Caco-2 (cell line): ENCODE results near the gene UBL3. TPM values are rescaled to one million over a fixed set of nuclear protein-coding genes. Genes with fewer than 3 reads are reported as not detected.

Source experiments
- BruUV-seq: library from RNA; stranded (reverse); fragments of 400-500 nt; replicated peaks from 2 replicates; lab custom pipeline; 2021; lab: Mats Ljungman, UMichigan
- CTCF ChIA-PET: fragments of 300-600 bp; sonication (Branson Sonifier 250); formaldehyde crosslinking; loops from one replicate; lab custom pipeline; 2022; ENCODE audit warnings: antibody characterized with exemption; lab: Charles Lee
- POLR2A ChIA-PET: fragments of 300-600 bp; sonication (Branson Sonifier 250); formaldehyde crosslinking; loops from one replicate; lab custom pipeline; 2022; ENCODE audit warnings: antibody characterized with exemption; lab: Charles Lee
- DNase-seq, 2 experiments: peaks; one replicate each; pipeline versions ENCODE4 v3.0.0 to v3.0.0-alpha.2; 2020 to 2022
- H3K27me3 ChIP-seq: replicated peaks from 2 replicates; pipeline ENCODE4 v1.6.0; 2011; ENCODE audit warnings: low read length; ENCODE audit not compliant: control insufficient read depth, insufficient read depth
- H3K36me3 ChIP-seq: 2 replicates; pipeline ENCODE4 v1.5.1; 2011; ENCODE audit warnings: low read length; ENCODE audit not compliant: control insufficient read depth, insufficient read depth
- H3K4me1 ChIP-seq: fragments of 250-450 bp; sonication (Bioruptor Pico); 2 replicates; pipeline ENCODE4 v1.5.1; 2020; ENCODE audit warnings: mild to moderate bottlenecking
- H3K4me3 ChIP-seq: 2 replicates; pipeline ENCODE4 v1.5.1; 2011; ENCODE audit warnings: low read depth, mild to moderate bottlenecking, control low read depth, low read length
- H3K9me3 ChIP-seq: fragments of 250-450 bp; sonication (Bioruptor Pico); 2 replicates; pipeline ENCODE4 v1.5.1; 2020; ENCODE audit warnings: mild to moderate bottlenecking, moderate library complexity
- H3K27ac Mint-ChIP-seq: one replicate; pipeline ENCODE4 v1.8.0; 2022; ENCODE audit warnings: mixed read lengths; ENCODE audit not compliant: unreplicated experiment
- H3K27me3 Mint-ChIP-seq: one replicate; pipeline ENCODE4 v1.8.0; 2022; ENCODE audit warnings: mixed read lengths; ENCODE audit not compliant: insufficient read depth, unreplicated experiment
- H3K36me3 Mint-ChIP-seq: one replicate; pipeline ENCODE4 v1.8.0; 2022; ENCODE audit warnings: mild to moderate bottlenecking, mixed read lengths; ENCODE audit not compliant: insufficient read depth, unreplicated experiment
- H3K4me1 Mint-ChIP-seq: one replicate; pipeline ENCODE4 v1.8.0; 2022; ENCODE audit warnings: low read depth, mixed read lengths; ENCODE audit not compliant: unreplicated experiment
- H3K4me3 Mint-ChIP-seq: one replicate; pipeline ENCODE4 v1.8.0; 2022; ENCODE audit warnings: mild to moderate bottlenecking, moderate library complexity, mixed read lengths; ENCODE audit not compliant: unreplicated experiment
- H3K9me3 Mint-ChIP-seq: one replicate; pipeline ENCODE4 v1.8.0; 2022; ENCODE audit warnings: mixed read lengths; ENCODE audit not compliant: unreplicated experiment
- CTCF ChIP-seq, 2 experiments: fragments of 200-600 bp in 1 of 2; IDR thresholded peaks; 1 replicate in 1 of 2; 2 replicates in 1 of 2; pipeline versions ENCODE4 v1.5.1 to v1.8.0; 2011 to 2022; ENCODE audit warnings: antibody characterized with exemption in 1 of 2, control low read depth in 1 of 2, inconsistent platforms in 1 of 2, low read depth in 1 of 2, low read length in 1 of 2, mild to moderate bottlenecking in 1 of 2, moderate library complexity in 1 of 2; ENCODE audit not compliant: insufficient read depth in 1 of 2, severe bottlenecking in 1 of 2, unreplicated experiment in 1 of 2
- intact Hi-C: fragments of 100-400 bp; cut with micrococcal nuclease; formaldehyde crosslinking; loops from one replicate; pipeline ENCODE4 v1.10.0; 2022; ENCODE audit not compliant: unreplicated experiment
- total RNA-seq: library from RNA; stranded (reverse); gene quantifications from 2 replicates; pipeline ENCODE4 v1.2.3, GENCODE V29; 2022

Gene UBL3
- total RNA-seq, 1 experiment from 2014 or later: 37.5 TPM

- no TSS peak for BruUV-seq
- POLR2A ChIA-PET: no interaction called here
Observed at GRCh38 chr13:29847501-29847983, 2.9 kb downstream of the UBL3 start.

GRCh38 chr13:29846475-29847256 is 3.8 kb downstream of the UBL3 start:
- Histone ChIP-seq H3K9me3 (no peaks in the 10 kb centered on the region), H3K36me3 (no peaks in the 10 kb centered on the region), H3K4me1 (peaks cover 48% of the 10 kb centered on the region), H3K27me3 (no peaks in the 10 kb centered on the region), H3K4me3 (peak overlapping the region; percentile 33)
- no peak for TF ChIP-seq CTCF (IDR thresholded peaks at IDR 0.05; ENCODE audit: insufficient read depth in 1 of 2, low read depth in 1 of 2, low read length in 1 of 2, severe bottlenecking in 1 of 2, unreplicated experiment in 1 of 2)
- Mint-ChIP-seq H3K4me3 (peak overlapping the region; percentile 92), H3K4me1 (peaks cover 41% of the 10 kb centered on the region), H3K27me3 (no peaks in the 10 kb centered on the region), H3K27ac (peak overlapping the region; percentile 96), H3K36me3 (peaks cover 13% of the 10 kb centered on the region), H3K9me3 (no peaks in the 10 kb centered on the region)
- POLR2A ChIA-PET: no interaction called here
- BruUV-seq: no TSS peak
- intact Hi-C loops: no loop called here
- DNase-seq: no peak
- CTCF ChIA-PET: interaction anchor here (0.6 to 4.9 kb wide), 5 partner anchors 44 to 338 kb away, joined by 3 to 39 read pairs (median 6); no protein-coding TSS in a partner anchor

More at GRCh38 chr13:29847501-29847983, 2.9 kb downstream of the UBL3 start:
- Histone ChIP-seq H3K4me3 (peak overlapping the region; percentile 33), H3K4me1 (peaks cover 43% of the 10 kb centered on the region), H3K27me3 (no peaks in the 10 kb centered on the region), H3K36me3 (no peaks in the 10 kb centered on the region), H3K9me3 (no peaks in the 10 kb centered on the region)
- Mint-ChIP-seq H3K4me3 (peak overlapping the region; percentile 92), H3K4me1 (peaks cover 38% of the 10 kb centered on the region), H3K27ac (peak overlapping the region; percentile 96), H3K9me3 (no peaks in the 10 kb centered on the region), H3K36me3 (peaks cover 13% of the 10 kb centered on the region), H3K27me3 (no peaks in the 10 kb centered on the region)
- intact Hi-C loops: no loop called here
- no peak for TF ChIP-seq CTCF (IDR thresholded peaks at IDR 0.05; ENCODE audit: insufficient read depth in 1 of 2, low read depth in 1 of 2, low read length in 1 of 2, severe bottlenecking in 1 of 2, unreplicated experiment in 1 of 2)
- CTCF ChIA-PET: interaction anchor here (0.5 to 4.9 kb wide), 6 partner anchors 43 to 339 kb away, joined by 3 to 39 read pairs (median 5); no protein-coding TSS in a partner anchor
- DNase-seq: peak; percentile 31 to 53

GRCh38 chr13:29845440-29846056 is 4.9 kb downstream of the UBL3 start:
- no TSS peak for BruUV-seq
- peaks cover 51% of the 10 kb centered on the region for H3K4me1 ChIP-seq
- H3K9me3 ChIP-seq: no peaks in the 10 kb centered on the region
- peak; percentile 19 to 26 for TF ChIP-seq CTCF (IDR thresholded peaks at IDR 0.05; ENCODE audit: insufficient read depth in 1 of 2, low read depth in 1 of 2, low read length in 1 of 2, severe bottlenecking in 1 of 2, unreplicated experiment in 1 of 2)
- Mint-ChIP-seq H3K4me3 (peak overlapping the region; percentile 4), H3K36me3 (peaks cover 11% of the 10 kb centered on the region), H3K9me3 (no peaks in the 10 kb centered on the region), H3K27me3 (no peaks in the 10 kb centered on the region), H3K27ac (no peak overlapping the region), H3K4me1 (peaks cover 41% of the 10 kb centered on the region)
- ChIA-PET CTCF (interaction anchor here (1.0 kb wide), 1 partner anchor 78 kb away, joined by 5 read pairs; no protein-coding TSS in a partner anchor), POLR2A (no interaction called here)
- no peak for DNase-seq
- H3K36me3 ChIP-seq: no peaks in the 10 kb centered on the region
- H3K27me3 ChIP-seq: no peaks in the 10 kb centered on the region
- intact Hi-C loops: loop anchor here (1.0 to 2.0 kb wide), 2 partner anchors 73 to 268 kb away; no protein-coding TSS in a partner anchor
- no peak overlapping the region for H3K4me3 ChIP-seq
